Cardiac muscle cell (in vitro differentiated cells and primary cell): ENCODE data around the gene TMPRSS11E. TPM values are rescaled to one million over a fixed set of nuclear protein-coding genes. Genes with fewer than 3 reads are reported as not detected.
"Not testable (repeated sequence)": the region's sequence is repeated elsewhere in the genome, so short reads cannot be mapped to it uniquely, and the experiment has no call there.

Source experiments
- DNase-seq, 2 donors: peaks; one replicate each; pipeline versions ENCODE4 v3.0.0 to v3.0.0-alpha.2; 2010 to 2017; ENCODE audit warnings: low read depth in 1 of 2, low spot score in 1 of 2
- H3K27ac ChIP-seq: fragments of 200-600 bp; sonication (generic); 2 replicates; pipeline ENCODE4 v1.5.1; 2016
- H3K27me3 ChIP-seq: fragments of 200-600 bp; sonication (generic); 2 replicates; pipeline ENCODE4 v1.6.0; 2016; ENCODE audit warnings: control low read depth
- H3K36me3 ChIP-seq: fragments of 200-600 bp; sonication (generic); 2 replicates; pipeline ENCODE4 v1.5.1; 2016; ENCODE audit warnings: control low read depth
- H3K4me1 ChIP-seq: fragments of 200-600 bp; sonication (generic); 2 replicates; pipeline ENCODE4 v1.8.1; 2017; ENCODE audit warnings: low read depth, mild to moderate bottlenecking, mixed run types
- H3K4me3 ChIP-seq: fragments of 200-600 bp; sonication (generic); 2 replicates; pipeline ENCODE4 v1.5.1; 2016; ENCODE audit warnings: mild to moderate bottlenecking
- H3K9me3 ChIP-seq: fragments of 200-600 bp; sonication (generic); 2 replicates; pipeline ENCODE4 v1.5.1; 2017; ENCODE audit warnings: low read depth, mild to moderate bottlenecking, control low read depth
- CTCF ChIP-seq: IDR thresholded peaks from 2 replicates; pipeline ENCODE4 v1.5.1; 2012; ENCODE audit warnings: low read depth, mild to moderate bottlenecking, low read length
- polyA plus RNA-seq: library from polyadenylated mRNA; unstranded; fragments of >200 nt; fragmentation: Nextera tagmentation; extraction: Ambion mirVana; gene quantifications from 2 replicates; pipeline ENCODE4 v1.2.1, GENCODE V29; 2016
- total RNA-seq: library from RNA; depleted of rRNA; stranded (reverse); fragments of >200 nt; gene quantifications from 2 replicates; pipeline ENCODE4 v1.2.3, GENCODE V29; 2016

The TMPRSS11E gene
- total and polyA plus RNA-seq, 2 experiments from 2014 or later: not detected

- Histone ChIP-seq H3K36me3 (no peaks in the 10 kb centered on the region), H3K4me1 (no peaks in the 10 kb centered on the region), H3K4me3 (no peak overlapping the region), H3K27ac (no peak overlapping the region), H3K27me3 (no peaks in the 10 kb centered on the region), H3K9me3 (no peaks in the 10 kb centered on the region)
- no peak for TF ChIP-seq CTCF
- peak; percentile 5 to 45 for DNase-seq
Observed at GRCh38 chr4:68490826-68491457, 43.7 kb downstream of the TMPRSS11E start.

GRCh38 chr4:68494688-68495087 is 47.4 kb downstream of the TMPRSS11E start:
- no peak for TF ChIP-seq CTCF
- Histone ChIP-seq H3K4me3 (no peak overlapping the region), H3K4me1 (no peaks in the 10 kb centered on the region)

GRCh38 chr4:68498413-68499007 is 51.2 kb downstream of the TMPRSS11E start:
- no peak overlapping the region for H3K4me3 ChIP-seq

More at GRCh38 chr4:68494688-68495087, 47.4 kb downstream of the TMPRSS11E start:
- no peak for DNase-seq
- H3K9me3 ChIP-seq: no peaks in the 10 kb centered on the region
- H3K27me3 ChIP-seq: no peaks in the 10 kb centered on the region
- no peaks in the 10 kb centered on the region for H3K36me3 ChIP-seq
- H3K27ac ChIP-seq: no peak overlapping the region

GRCh38 chr4:68499021-68499420 is 51.8 kb downstream of the TMPRSS11E start:
- no peaks in the 10 kb centered on the region for H3K4me1 ChIP-seq
- DNase-seq: no peak

More at GRCh38 chr4:68498413-68499007, 51.2 kb downstream of the TMPRSS11E start:
- peak; percentile 85 for TF ChIP-seq CTCF
- DNase-seq: peak; percentile 69 to 75
- no peaks in the 10 kb centered on the region for H3K9me3 ChIP-seq
- H3K36me3 ChIP-seq: no peaks in the 10 kb centered on the region
- no peak overlapping the region for H3K27ac ChIP-seq
- no peaks in the 10 kb centered on the region for H3K4me1 ChIP-seq
- no peaks in the 10 kb centered on the region for H3K27me3 ChIP-seq

GRCh38 chr4:68503462-68503861 is 56.2 kb downstream of the TMPRSS11E start:
- not testable (repeated sequence) for H3K9me3 ChIP-seq, H3K4me1 ChIP-seq, H3K27ac ChIP-seq, DNase-seq, H3K4me3 ChIP-seq, H3K36me3 ChIP-seq, H3K27me3 ChIP-seq

More at GRCh38 chr4:68499021-68499420, 51.8 kb downstream of the TMPRSS11E start:
- H3K27ac ChIP-seq: no peak overlapping the region
- H3K36me3 ChIP-seq: no peaks in the 10 kb centered on the region
- no peaks in the 10 kb centered on the region for H3K27me3 ChIP-seq
- H3K4me3 ChIP-seq: no peak overlapping the region
- TF ChIP-seq CTCF: no peak
- H3K9me3 ChIP-seq: no peaks in the 10 kb centered on the region

- not testable (repeated sequence) for H3K36me3 ChIP-seq, H3K4me3 ChIP-seq, DNase-seq, H3K27me3 ChIP-seq, H3K27ac ChIP-seq, H3K4me1 ChIP-seq, H3K9me3 ChIP-seq
Observed at GRCh38 chr4:68504836-68505235, 57.6 kb downstream of the TMPRSS11E start.

- not testable (repeated sequence) for DNase-seq, H3K36me3 ChIP-seq, H3K4me3 ChIP-seq, H3K27me3 ChIP-seq, H3K27ac ChIP-seq, H3K9me3 ChIP-seq, H3K4me1 ChIP-seq
Observed at GRCh38 chr4:68505452-68505851, 58.2 kb downstream of the TMPRSS11E start.
